K562 (cell line): ENCODE data around the gene KIAA0319L. TPM values are rescaled to one million over a fixed set of nuclear protein-coding genes. Genes with fewer than 3 reads are reported as not detected.

ENCODE experiments used
- CTBP1 ChIP-seq: fragments of 450-650 bp; IDR thresholded peaks from 2 replicates; pipeline ENCODE4 v1.6.1; 2016; ENCODE audit warnings: borderline replicate concordance
- ETV1 ChIP-seq: fragments of 450-650 bp; conservative IDR thresholded peaks from 2 replicates; pipeline ENCODE4 v1.6.1; 2016; ENCODE audit warnings: missing genetic modification characterization, control low read depth, low read depth, missing compliant biosample characterization
- NFIC ChIP-seq: fragments of 450-650 bp; IDR thresholded peaks from 2 replicates; pipeline ENCODE4 v1.6.1; 2017; ENCODE audit warnings: mild to moderate bottlenecking, inconsistent platforms
- RBM14 ChIP-seq: fragments of 200-400 bp; formaldehyde crosslinking; IDR thresholded peaks from 2 replicates; pipeline ENCODE4 v1.6.1; 2018; ENCODE audit warnings: low read depth, mild to moderate bottlenecking, low read length, moderate library complexity, borderline replicate concordance; ENCODE audit not compliant: insufficient read depth
- ZBTB11 ChIP-seq, 3 experiments: fragments of 200-800 bp in 1 of 3; fragments of 250-450 bp in 1 of 3; fragments of 450-650 bp in 1 of 3; sonication (Bioruptor Pico) in 1 of 3; sonication (Bioruptor generic) in 1 of 3; formaldehyde crosslinking in 1 of 3; IDR thresholded peaks; 2 replicates each; pipeline versions ENCODE4 v1.6.1 to v1.8.0; 2016 to 2022; ENCODE audit warnings: mild to moderate bottlenecking in 2 of 3, missing genetic modification characterization in 2 of 3, missing compliant biosample characterization in 1 of 3, moderate library complexity in 1 of 3
- ZNF184 ChIP-seq: sonication (generic); formaldehyde crosslinking; IDR thresholded peaks from 2 replicates; pipeline ENCODE4 v1.5.0; 2020; ENCODE audit warnings: missing genetic modification reagents
- ZNF518B ChIP-seq: fragments of 250-450 bp; sonication (Bioruptor Pico); IDR thresholded peaks from 2 replicates; pipeline ENCODE4 v1.5.0; 2021; ENCODE audit warnings: mild to moderate bottlenecking, moderate library complexity
- polyA plus RNA-seq, 8 experiments: library from polyadenylated mRNA; depleted of rRNA in 4 of 8; stranded (reverse) in 5 of 8; unstranded in 3 of 8; fragments of >200 nt; fragmentation: Nextera tagmentation in 2 of 8; fragmentation: Illumina TruSeq in 1 of 8; extraction: Ambion mirVana in 2 of 8; extraction: Trizol in 1 of 8; gene quantifications; 2 replicates each; pipeline versions ENCODE4 v1.2.1 to v1.2.3, GENCODE V29; 2011 to 2014; ENCODE audit warnings: inconsistent platforms in 1 of 8, missing spikeins in 1 of 8
- total RNA-seq, 7 experiments: library from RNA; depleted of rRNA in 6 of 7; stranded (reverse); fragments of >200 nt in 6 of 7; fragmentation: Illumina TruSeq in 2 of 7; extraction: Trizol in 2 of 7; gene quantifications; 2 replicates each; pipeline versions ENCODE4 v1.2.1 to v1.2.3, GENCODE V29; 2011 to 2021; ENCODE audit warnings: low replicate concordance in 1 of 7
- TF ChIP-seq, protein P1 (sequence below), 3 experiments: IDR thresholded peaks in 2 of 3; conservative IDR thresholded peaks in 1 of 3; 2 replicates each; pipeline ENCODE4 v1.5.1; 2011 to 2012; ENCODE audit warnings: low read length in 3 of 3, mild to moderate bottlenecking in 3 of 3, control low read depth in 2 of 3, improper control_type of control experiment in 1 of 3, inconsistent platforms in 1 of 3, low read depth in 1 of 3, mixed read lengths in 1 of 3, moderate library complexity in 1 of 3; ENCODE audit not compliant: insufficient read depth in 2 of 3

The KIAA0319L gene
- total and polyA plus RNA-seq, 9 of the 15 experiments (the other 6 are each of a cell fraction or from before 2014, with no cell fraction given), result 2.4 to 51.7 (median 27.4) TPM

GRCh38 chr1:35568975-35569395, 11.8 kb upstream of the KIAA0319L start (continued):
- peak in 1 of 3 experiments; percentile 20; a peak in 1 of 6 replicates for TF ChIP-seq ZBTB11 (CRISPR knock-in tag; IDR thresholded peaks at IDR 0.05)
- no peak for TF ChIP-seq ZNF184 (CRISPR knock-in tag)
- TF ChIP-seq RBM14, result no peak
- TF ChIP-seq NFIC, result 0 out of 2 replicates have a peak, but pooled peaks have one; percentile 19
- TF ChIP-seq CTBP1, result peak; percentile 21; the same call in 1 of the 2 replicates
- TF ChIP-seq ZNF518B, result no peak
- TF ChIP-seq, protein P1, sequence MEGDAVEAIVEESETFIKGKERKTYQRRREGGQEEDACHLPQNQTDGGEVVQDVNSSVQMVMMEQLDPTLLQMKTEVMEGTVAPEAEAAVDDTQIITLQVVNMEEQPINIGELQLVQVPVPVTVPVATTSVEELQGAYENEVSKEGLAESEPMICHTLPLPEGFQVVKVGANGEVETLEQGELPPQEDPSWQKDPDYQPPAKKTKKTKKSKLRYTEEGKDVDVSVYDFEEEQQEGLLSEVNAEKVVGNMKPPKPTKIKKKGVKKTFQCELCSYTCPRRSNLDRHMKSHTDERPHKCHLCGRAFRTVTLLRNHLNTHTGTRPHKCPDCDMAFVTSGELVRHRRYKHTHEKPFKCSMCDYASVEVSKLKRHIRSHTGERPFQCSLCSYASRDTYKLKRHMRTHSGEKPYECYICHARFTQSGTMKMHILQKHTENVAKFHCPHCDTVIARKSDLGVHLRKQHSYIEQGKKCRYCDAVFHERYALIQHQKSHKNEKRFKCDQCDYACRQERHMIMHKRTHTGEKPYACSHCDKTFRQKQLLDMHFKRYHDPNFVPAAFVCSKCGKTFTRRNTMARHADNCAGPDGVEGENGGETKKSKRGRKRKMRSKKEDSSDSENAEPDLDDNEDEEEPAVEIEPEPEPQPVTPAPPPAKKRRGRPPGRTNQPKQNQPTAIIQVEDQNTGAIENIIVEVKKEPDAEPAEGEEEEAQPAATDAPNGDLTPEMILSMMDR (IDR thresholded peaks at IDR 0.05 in 2 of 3, conservative IDR thresholded peaks at IDR 0.05 in 1 of 3; ENCODE audit: insufficient read depth in 2 of 3, low read depth in 1 of 3, low read length in 3 of 3), result peak; percentile 91 to 98 (median 96)
- TF ChIP-seq ETV1 (tag), result 0 out of 2 replicates have a peak, but pooled peaks have one; percentile 9
